K562 (cell line): ENCODE results near the gene ZW10. TPM values are rescaled to one million over a fixed set of nuclear protein-coding genes. Genes with fewer than 3 reads are reported as not detected.

Experiments
- ATAC-seq: fragments of 200-7000 bp; cut with Tn5 transposase; 3 replicates; pipeline ENCODE4 v1.9.1; 2020; ENCODE audit warnings: moderate library complexity
- BruUV-seq: library from RNA; stranded (reverse); fragments of 400-500 nt; replicated peaks from 2 replicates; lab custom pipeline; 2021; lab: Mats Ljungman, UMichigan
- CTCF ChIA-PET: fragments of 300-600 bp; formaldehyde crosslinking; extraction: SDS; loops from one replicate; lab custom pipeline; 2021; ENCODE audit warnings: low intra/inter-chr PET ratio; lab: Yijun Ruan, JAX
- POLR2A ChIA-PET: fragments of 300-600, 350-650 bp; sonication (Branson Sonifier 250); formaldehyde crosslinking; extraction: SDS; loops from one replicate; lab custom pipeline; 2021; ENCODE audit warnings: antibody characterized with exemption, inconsistent platforms; lab: Yijun Ruan, JAX
- DNase-seq, 4 experiments: peaks; one replicate each; pipeline versions ENCODE4 v3.0.0 to v3.0.0-alpha.2; 2011 to 2018; ENCODE audit warnings: low spot score in 3 of 4, mixed read lengths in 3 of 4; ENCODE audit errors: extremely low read depth in 1 of 4
- FAIRE-seq: peaks from 2 replicates; lab custom pipeline; 2011; peaks lifted over from hg19 to GRCh38; lab: Jason Lieb, UNC
- H2AFZ ChIP-seq: 2 replicates; pipeline ENCODE4 v1.6.0; 2011; ENCODE audit warnings: low read depth, low read length, control low read depth, inconsistent platforms
- H3K27ac ChIP-seq: fragments of 200-600 bp; 3 replicates; pipeline ENCODE4 v1.8.0; 2011; ENCODE audit warnings: low read depth, mild to moderate bottlenecking, control low read depth, inconsistent platforms, low read length, moderate library complexity, mixed read lengths; ENCODE audit errors: extremely low read depth
- H3K27me3 ChIP-seq, 2 experiments: fragments of 300-600 bp in 1 of 2; 2 replicates in 1 of 2; 3 replicates in 1 of 2; pipeline versions ENCODE4 v1.6.0 to v1.8.0; 2011; ENCODE audit warnings: inconsistent platforms in 2 of 2, low read length in 2 of 2, mild to moderate bottlenecking in 1 of 2, mixed read lengths in 1 of 2, moderate library complexity in 1 of 2; ENCODE audit not compliant: control insufficient read depth in 2 of 2, insufficient read depth in 2 of 2
- H3K36me3 ChIP-seq: fragments of 300-600 bp; 3 replicates; pipeline ENCODE4 v1.8.0; 2011; ENCODE audit warnings: mild to moderate bottlenecking, low read length, inconsistent platforms; ENCODE audit not compliant: control insufficient read depth, insufficient read depth
- H3K4me1 ChIP-seq, 2 experiments: fragments of 200-600 bp in 1 of 2; replicated peaks in 1 of 2; 2 replicates in 1 of 2; 3 replicates in 1 of 2; pipeline versions ENCODE4 v1.5.1 to v1.8.0; 2011; ENCODE audit warnings: inconsistent platforms in 2 of 2, low read length in 2 of 2, mild to moderate bottlenecking in 1 of 2, mixed read lengths in 1 of 2, moderate library complexity in 1 of 2; ENCODE audit not compliant: control insufficient read depth in 2 of 2, insufficient read depth in 2 of 2
- H3K4me2 ChIP-seq: 2 replicates; pipeline ENCODE4 v1.6.1; 2011; ENCODE audit warnings: low read length, control low read depth, inconsistent platforms, mixed read lengths; ENCODE audit not compliant: insufficient read depth
- H3K4me3 ChIP-seq: fragments of 200-600 bp; sonication (generic), shearing (Covaris generic); 2 replicates; pipeline ENCODE4 v1.5.1; 2016; ENCODE audit warnings: control low read depth, inconsistent platforms
- H3K79me2 ChIP-seq: fragments of 200-600 bp; 3 replicates; pipeline ENCODE4 v1.8.0; 2011; ENCODE audit warnings: low read length, inconsistent platforms; ENCODE audit not compliant: control insufficient read depth, insufficient read depth
- H3K9ac ChIP-seq, 2 experiments: 2 replicates each; pipeline versions ENCODE4 v1.6.0 to v1.6.1; 2011; ENCODE audit warnings: low read depth in 2 of 2, low read length in 2 of 2, control low read depth in 1 of 2, inconsistent platforms in 1 of 2, mild to moderate bottlenecking in 1 of 2, mixed read lengths in 1 of 2; ENCODE audit not compliant: insufficient read depth in 1 of 2
- H3K9me1 ChIP-seq: one replicate; pipeline ENCODE4 v1.6.0; 2011; ENCODE audit warnings: inconsistent platforms, mild to moderate bottlenecking, low read length, moderate library complexity; ENCODE audit not compliant: control insufficient read depth, insufficient read depth
- H3K9me3 ChIP-seq: replicated peaks from 2 replicates; pipeline ENCODE4 v1.5.1; 2011; ENCODE audit warnings: low read depth, low read length, inconsistent platforms; ENCODE audit not compliant: control insufficient read depth, insufficient read depth
- H4K20me1 ChIP-seq: replicated peaks from 2 replicates; pipeline ENCODE4 v1.6.1; 2011; ENCODE audit warnings: low read length, inconsistent platforms, mixed read lengths; ENCODE audit not compliant: control insufficient read depth, insufficient read depth
- C11orf30 ChIP-seq: fragments of 450-650 bp; IDR thresholded peaks from 2 replicates; pipeline ENCODE4 v1.6.1; 2016; ENCODE audit warnings: low read depth, mild to moderate bottlenecking
- COPS2 ChIP-seq: fragments of 450-650 bp; conservative IDR thresholded peaks from 2 replicates; pipeline ENCODE4 v1.6.1; 2016; ENCODE audit warnings: mild to moderate bottlenecking, moderate library complexity
- DMBX1 ChIP-seq: fragments of 250-450 bp; sonication (Bioruptor Pico); IDR thresholded peaks from 2 replicates; pipeline ENCODE4 v1.8.0; 2022; ENCODE audit warnings: inconsistent platforms, mild to moderate bottlenecking, moderate library complexity, borderline replicate concordance
- GABPB1 ChIP-seq: sonication (generic); formaldehyde crosslinking; IDR thresholded peaks from 2 replicates; pipeline ENCODE4 v1.8.0; 2022; ENCODE audit warnings: mild to moderate bottlenecking, missing genetic modification reagents
- KLF13 ChIP-seq: fragments of 450-650 bp; IDR thresholded peaks from 2 replicates; pipeline ENCODE4 v1.6.1; 2016; ENCODE audit warnings: missing genetic modification characterization, low read depth, mild to moderate bottlenecking, missing compliant biosample characterization, moderate library complexity, borderline replicate concordance
- MAFG ChIP-seq: fragments of 450-650 bp; conservative IDR thresholded peaks from 2 replicates; pipeline ENCODE4 v1.6.1; 2016; ENCODE audit warnings: missing genetic modification characterization, missing compliant biosample characterization
- MEIS2 ChIP-seq: fragments of 450-650 bp; IDR thresholded peaks from 2 replicates; pipeline ENCODE4 v1.6.1; 2014; ENCODE audit warnings: mild to moderate bottlenecking; ENCODE audit not compliant: partially characterized antibody
- NR0B1 ChIP-seq: fragments of 450-650 bp; IDR thresholded peaks from one replicate; pipeline ENCODE4 v1.6.1; 2018; ENCODE audit warnings: mild to moderate bottlenecking, moderate library complexity; ENCODE audit not compliant: partially characterized antibody
- NR4A1 ChIP-seq, 2 experiments: fragments of 250-450 bp in 1 of 2; fragments of 450-650 bp in 1 of 2; sonication (Bioruptor Pico) in 1 of 2; IDR thresholded peaks; 2 replicates each; pipeline versions ENCODE4 v1.4.0 to v1.6.1; 2016 to 2020; ENCODE audit warnings: mild to moderate bottlenecking in 2 of 2, missing compliant biosample characterization in 1 of 2, missing genetic modification characterization in 1 of 2, moderate library complexity in 1 of 2
- PKNOX1 ChIP-seq: fragments of 450-650 bp; IDR thresholded peaks from 2 replicates; pipeline ENCODE4 v1.6.1; 2016
- PYGO2 ChIP-seq: fragments of 450-650 bp; IDR thresholded peaks from 2 replicates; pipeline ENCODE4 v1.6.1; 2016; ENCODE audit warnings: mild to moderate bottlenecking, missing genetic modification characterization, moderate library complexity, missing compliant biosample characterization
- TAF15 ChIP-seq: fragments of 200-400 bp; formaldehyde crosslinking; IDR thresholded peaks from 2 replicates; pipeline ENCODE4 v1.6.1; 2017; ENCODE audit warnings: mild to moderate bottlenecking, low read depth, low read length, moderate library complexity
- YY1 ChIP-seq, 3 experiments: IDR thresholded peaks; 2 replicates each; pipeline ENCODE4 v1.6.1; 2011; ENCODE audit warnings: low read length in 2 of 3, mild to moderate bottlenecking in 2 of 3, moderate library complexity in 2 of 3, borderline replicate concordance in 1 of 3, control low read depth in 1 of 3, low read depth in 1 of 3; ENCODE audit not compliant: insufficient read depth in 3 of 3, insufficient replicate concordance in 2 of 3, control insufficient read depth in 1 of 3, insufficient read length in 1 of 3; ENCODE audit errors: extremely low read depth in 1 of 3
- ZNF316 ChIP-seq: fragments of 450-650 bp; IDR thresholded peaks from 2 replicates; pipeline ENCODE4 v1.6.1; 2016
- ZNF696 ChIP-seq: fragments of 250-450 bp; sonication (Bioruptor Pico); conservative IDR thresholded peaks from 2 replicates; pipeline ENCODE4 v1.4.0; 2020; ENCODE audit warnings: mild to moderate bottlenecking, moderate library complexity
- WGBS: fragments of 100-300 bp; shearing (Covaris generic); methylation state at CpG from one replicate; pipeline ENCODE4 v1.1.6; 2016; ENCODE audit warnings: low coverage, mixed read lengths; ENCODE audit not compliant: insufficient coverage; ENCODE audit errors: missing lambda C conversion rate; 5-methylcytosine and 5-hydroxymethylcytosine counted together
- in situ Hi-C: fragments of 300-500 bp; cut with MboI; formaldehyde crosslinking; loops from 4 replicates; pipeline ENCODE4 v1.15.0; 2018; ENCODE audit warnings: inconsistent platforms, mixed read lengths
- intact Hi-C: fragments of 100-400 bp; cut with micrococcal nuclease; formaldehyde crosslinking; loops from 2 replicates; pipeline ENCODE4 v1.14.2; 2022
- polyA plus RNA-seq, 8 experiments: library from polyadenylated mRNA; depleted of rRNA in 4 of 8; stranded (reverse) in 5 of 8; unstranded in 3 of 8; fragments of >200 nt; fragmentation: Nextera tagmentation in 2 of 8; fragmentation: Illumina TruSeq in 1 of 8; extraction: Ambion mirVana in 2 of 8; extraction: Trizol in 1 of 8; gene quantifications; 2 replicates each; pipeline versions ENCODE4 v1.2.1 to v1.2.3, GENCODE V29; 2011 to 2014; ENCODE audit warnings: inconsistent platforms in 1 of 8, missing spikeins in 1 of 8
- total RNA-seq, 7 experiments: library from RNA; depleted of rRNA in 6 of 7; stranded (reverse); fragments of >200 nt in 6 of 7; fragmentation: Illumina TruSeq in 2 of 7; extraction: Trizol in 2 of 7; gene quantifications; 2 replicates each; pipeline versions ENCODE4 v1.2.1 to v1.2.3, GENCODE V29; 2011 to 2021; ENCODE audit warnings: low replicate concordance in 1 of 7

ZW10 gene
- total and polyA plus RNA-seq, 9 of the 15 experiments (the other 6 are each of a cell fraction or from before 2014, with no cell fraction given): 9.4 to 37.7 (median 25.0) TPM

- TF ChIP-seq YY1 (IDR thresholded peaks at IDR 0.05; ENCODE audit: borderline replicate concordance in 1 of 3, control insufficient read depth in 1 of 3, extremely low read depth in 1 of 3, insufficient read depth in 3 of 3, insufficient read length in 1 of 3, insufficient replicate concordance in 2 of 3, low read depth in 1 of 3, low read length in 2 of 3): peak in 1 of 3 experiments; percentile 53
- no peak for TF ChIP-seq NR0B1
- TF ChIP-seq ZNF696 (CRISPR knock-in tag): no peak
- 0 out of 2 replicates have a peak, but pooled peaks have one; percentile 16 for TF ChIP-seq DMBX1 (CRISPR knock-in tag)
- TF ChIP-seq KLF13: peak; percentile 87
Observed at GRCh38 chr11:113689768-113690618, 83.5 kb downstream of the ZW10 start (continued).

GRCh38 chr11:113685654-113686359 lies 87.7 kb downstream of the ZW10 start:
- Histone ChIP-seq H3K27ac (no peak overlapping the region), H4K20me1 (no peaks in the 10 kb centered on the region), H3K9ac (peak overlapping the region in 1 of 2 experiments; percentile 14; a peak in 1 of 4 replicates), H3K4me1 (peaks cover 37 to 39% of the 10 kb centered on the region in 2 experiments), H3K27me3 (no peaks in the 10 kb centered on the region), H3K4me2 (no peak overlapping the region), H3K9me3 (no peaks in the 10 kb centered on the region), H2AFZ (peak overlapping the region; percentile 33; the same call in 1 of the 2 replicates), H3K36me3 (no peaks in the 10 kb centered on the region), H3K4me3 (no peak overlapping the region), H3K9me1 (no peaks in the 10 kb centered on the region), H3K79me2 (no peaks in the 10 kb centered on the region)
- in situ Hi-C loops (no loop called here), intact Hi-C loops (no loop called here)
- no TSS peak for BruUV-seq
- ATAC-seq (no peak), DNase-seq (no peak), FAIRE-seq (no peak)
- CTCF ChIA-PET: no interaction called here
- POLR2A ChIA-PET: no interaction called here
- 36% methylated on average over 2 of the region's 2 CpGs for WGBS
- TF ChIP-seq NR4A1 (CRISPR knock-in tag; IDR thresholded peaks at IDR 0.05): no peak
- TF ChIP-seq NR4A1 (tag; IDR thresholded peaks at IDR 0.05): no peak
- TF ChIP-seq MAFG (tag): peak; percentile 10; the same call in 1 of the 2 replicates
- TF ChIP-seq GABPB1 (CRISPR knock-in tag): no peak
- peak; percentile 58 for TF ChIP-seq PKNOX1
- no peak for TF ChIP-seq TAF15
- peak; percentile 37; the same call in 1 of the 2 replicates for TF ChIP-seq C11orf30
- TF ChIP-seq COPS2: no peak
- no peak for TF ChIP-seq PYGO2 (tag)
- TF ChIP-seq ZNF316: peak; percentile 64; the same call in 1 of the 2 replicates
- TF ChIP-seq MEIS2: no peak
